SU-DHL-6 (cell line): ENCODE results near the gene RHOA.

Experiments
- EZH2phosphoT487 ChIP-seq: fragments of 200-600 bp; sonication (generic), shearing (Covaris generic); conservative IDR thresholded peaks from 2 replicates; pipeline ENCODE4 v1.6.1; 2018; ENCODE audit warnings: mild to moderate bottlenecking, antibody characterized with exemption, low read length, moderate library complexity, mixed read lengths
- TF ChIP-seq, protein P1 (sequence below): fragments of 200-600 bp; sonication (generic); IDR thresholded peaks from one replicate; pipeline ENCODE4 v1.5.1; 2017; ENCODE audit warnings: antibody characterized with exemption, mild to moderate bottlenecking, low read length, moderate library complexity; ENCODE audit not compliant: insufficient read depth, poor library complexity, severe bottlenecking

DNA sequence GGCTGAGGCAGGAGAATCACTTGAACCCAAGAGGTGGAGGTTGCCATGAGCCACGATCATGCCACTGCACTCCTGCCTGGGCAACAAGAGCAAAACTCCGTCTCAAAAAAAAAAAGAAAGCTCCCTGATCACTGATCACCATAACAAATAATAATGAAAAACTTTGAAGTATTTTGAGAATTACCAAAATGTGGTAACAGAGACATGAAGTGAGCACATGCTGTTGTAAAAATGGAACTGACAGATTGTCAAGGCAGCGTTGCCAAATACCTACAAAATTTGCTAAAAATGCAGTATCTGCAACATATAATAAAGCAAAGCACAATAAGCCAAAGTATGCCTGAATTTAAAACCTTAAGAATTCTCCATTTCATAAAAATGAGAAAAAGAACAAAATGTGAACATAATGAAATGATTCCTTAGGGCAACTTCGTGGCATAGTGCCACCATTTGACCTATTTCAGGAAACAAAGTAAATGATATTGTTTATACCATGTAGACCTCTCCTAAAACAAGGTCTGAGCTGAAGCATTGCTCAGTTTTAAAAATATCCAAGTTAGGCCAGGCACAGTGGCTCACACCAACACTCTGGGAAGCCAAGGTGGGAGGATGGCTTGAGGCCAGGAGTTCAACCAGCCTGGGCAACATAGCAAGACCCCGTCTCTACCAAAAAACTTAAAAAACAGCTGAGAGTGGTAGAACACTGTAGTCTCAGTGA is 77.7 kb downstream of the RHOA start:
- TF ChIP-seq, protein P1, sequence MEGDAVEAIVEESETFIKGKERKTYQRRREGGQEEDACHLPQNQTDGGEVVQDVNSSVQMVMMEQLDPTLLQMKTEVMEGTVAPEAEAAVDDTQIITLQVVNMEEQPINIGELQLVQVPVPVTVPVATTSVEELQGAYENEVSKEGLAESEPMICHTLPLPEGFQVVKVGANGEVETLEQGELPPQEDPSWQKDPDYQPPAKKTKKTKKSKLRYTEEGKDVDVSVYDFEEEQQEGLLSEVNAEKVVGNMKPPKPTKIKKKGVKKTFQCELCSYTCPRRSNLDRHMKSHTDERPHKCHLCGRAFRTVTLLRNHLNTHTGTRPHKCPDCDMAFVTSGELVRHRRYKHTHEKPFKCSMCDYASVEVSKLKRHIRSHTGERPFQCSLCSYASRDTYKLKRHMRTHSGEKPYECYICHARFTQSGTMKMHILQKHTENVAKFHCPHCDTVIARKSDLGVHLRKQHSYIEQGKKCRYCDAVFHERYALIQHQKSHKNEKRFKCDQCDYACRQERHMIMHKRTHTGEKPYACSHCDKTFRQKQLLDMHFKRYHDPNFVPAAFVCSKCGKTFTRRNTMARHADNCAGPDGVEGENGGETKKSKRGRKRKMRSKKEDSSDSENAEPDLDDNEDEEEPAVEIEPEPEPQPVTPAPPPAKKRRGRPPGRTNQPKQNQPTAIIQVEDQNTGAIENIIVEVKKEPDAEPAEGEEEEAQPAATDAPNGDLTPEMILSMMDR: no peak
- TF ChIP-seq EZH2phosphoT487: no peak
